Muscle of leg (tissue), 11 donors: ENCODE data around the gene GBP6. TPM values are rescaled to one million over a fixed set of nuclear protein-coding genes. Genes with fewer than 3 reads are reported as not detected.

Source experiments
- DNase-seq: peaks from one replicate; pipeline ENCODE4 v3.0.0; 2013
- H3K27ac ChIP-seq: one replicate; pipeline ENCODE4 v1.5.1; 2013; ENCODE audit warnings: mild to moderate bottlenecking, low read length, control low read depth
- H3K27me3 ChIP-seq: one replicate; pipeline ENCODE4 v1.6.1; 2013; ENCODE audit warnings: low read length; ENCODE audit not compliant: control insufficient read depth, insufficient read depth
- H3K36me3 ChIP-seq: one replicate; pipeline ENCODE4 v1.6.1; 2013; ENCODE audit warnings: low read length; ENCODE audit not compliant: control insufficient read depth, insufficient read depth
- H3K4me1 ChIP-seq: one replicate; pipeline ENCODE4 v1.6.1; 2013; ENCODE audit warnings: low read length; ENCODE audit not compliant: control insufficient read depth, insufficient read depth
- H3K4me3 ChIP-seq: one replicate; pipeline ENCODE4 v1.5.1; 2013; ENCODE audit warnings: low read length, control low read depth
- H3K9me3 ChIP-seq: replicated peaks from 2 replicates; pipeline ENCODE4 v1.6.1; 2013; ENCODE audit warnings: low read depth, low read length; ENCODE audit not compliant: control insufficient read depth
- WGBS: methylation state at CpG from one replicate; pipeline ENCODE4 v1.1.5; 2013; ENCODE audit warnings: missing lambda C conversion rate; ENCODE audit not compliant: insufficient coverage; 5-methylcytosine and 5-hydroxymethylcytosine counted together
- polyA plus RNA-seq, 8 donors: library from polyadenylated mRNA; unstranded; fragments of 120-200 nt; gene quantifications; one replicate each; pipeline versions ENCODE4 v1.2.1 to v1.2.3, GENCODE V29; 2013; ENCODE audit warnings: inconsistent platforms in 1 of 8, low replicate concordance in 1 of 8; ENCODE audit not compliant: insufficient read length in 8 of 8, insufficient read depth in 1 of 8
- total RNA-seq: library from RNA; stranded (reverse); fragments of 120-200 nt; gene quantifications from one replicate; pipeline ENCODE4 v1.2.4, GENCODE V29; 2013

Gene GBP6
- total and polyA plus RNA-seq, 9 donors: 0.04 to 0.17 (median 0.06) TPM; not detected in 4

DNA sequence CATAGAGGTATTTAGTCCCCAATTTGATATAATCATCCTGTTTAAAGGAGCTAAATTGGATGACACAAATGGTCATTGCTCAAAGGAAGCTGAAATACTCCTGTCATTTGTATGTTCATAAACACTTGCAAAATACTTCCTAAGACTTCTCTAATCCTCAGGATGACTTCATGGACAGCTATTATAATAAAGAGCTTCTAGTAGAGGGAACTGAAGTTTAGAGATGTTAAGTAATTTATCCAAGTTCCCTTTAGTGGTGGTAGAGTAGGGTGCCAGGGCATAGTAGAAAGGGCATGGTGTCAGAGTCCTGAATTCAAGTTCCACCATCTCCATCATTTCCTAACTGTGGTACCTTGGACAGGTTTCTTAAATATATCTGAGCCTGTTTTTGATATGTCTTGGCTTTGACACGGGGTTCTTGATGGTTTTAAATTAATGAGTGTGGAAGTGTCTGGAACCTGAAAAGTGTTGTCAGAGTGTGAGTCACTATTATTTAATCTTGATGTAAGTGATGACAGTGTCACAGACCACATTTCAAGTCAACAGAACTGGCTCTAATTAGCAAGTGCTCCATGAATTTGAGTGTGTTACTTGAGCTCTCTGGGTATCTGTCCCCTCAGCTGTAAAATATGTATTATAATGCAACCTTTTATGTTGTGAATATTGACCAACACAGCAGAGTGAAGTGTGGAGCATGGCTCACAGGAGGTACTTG is 12.1 kb upstream of the GBP6 start:
- H3K9me3 ChIP-seq: no peaks in the 10 kb centered on the region
- 20% methylated on average over 1 of the region's 1 CpG for WGBS

DNA sequence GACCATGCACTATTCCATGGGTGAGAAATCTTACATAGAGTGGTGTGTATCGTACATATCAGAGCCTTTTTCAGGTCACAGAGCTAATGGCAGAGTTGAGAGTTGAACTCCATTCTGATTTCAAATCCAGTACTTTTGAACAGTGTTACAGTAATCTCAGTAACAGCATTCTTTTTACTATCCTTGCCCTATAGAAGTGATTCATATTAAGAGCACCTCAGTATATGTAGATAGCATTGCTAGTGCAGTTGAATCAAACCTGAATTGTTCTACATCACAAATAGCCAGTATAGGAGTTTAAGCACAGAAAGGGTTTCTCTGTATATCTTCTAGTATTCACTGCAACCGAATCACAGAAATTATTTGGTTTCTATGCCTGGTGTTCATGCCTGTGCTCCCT is 11.4 kb upstream of the GBP6 start:
- Histone ChIP-seq H3K9me3 (no peaks in the 10 kb centered on the region), H3K27me3 (no peaks in the 10 kb centered on the region), H3K4me3 (no peak overlapping the region), H3K36me3 (no peaks in the 10 kb centered on the region), H3K4me1 (no peaks in the 10 kb centered on the region), H3K27ac (no peak overlapping the region)
- DNase-seq: no peak
- no CpG with 5 or more reads among the region's 2 CpGs for WGBS

More for the DNA sequence above, 12.1 kb upstream of the GBP6 start:
- no peak for DNase-seq
- Histone ChIP-seq H3K4me1 (no peaks in the 10 kb centered on the region), H3K36me3 (no peaks in the 10 kb centered on the region), H3K4me3 (no peak overlapping the region), H3K27me3 (no peaks in the 10 kb centered on the region), H3K27ac (no peak overlapping the region)

DNA sequence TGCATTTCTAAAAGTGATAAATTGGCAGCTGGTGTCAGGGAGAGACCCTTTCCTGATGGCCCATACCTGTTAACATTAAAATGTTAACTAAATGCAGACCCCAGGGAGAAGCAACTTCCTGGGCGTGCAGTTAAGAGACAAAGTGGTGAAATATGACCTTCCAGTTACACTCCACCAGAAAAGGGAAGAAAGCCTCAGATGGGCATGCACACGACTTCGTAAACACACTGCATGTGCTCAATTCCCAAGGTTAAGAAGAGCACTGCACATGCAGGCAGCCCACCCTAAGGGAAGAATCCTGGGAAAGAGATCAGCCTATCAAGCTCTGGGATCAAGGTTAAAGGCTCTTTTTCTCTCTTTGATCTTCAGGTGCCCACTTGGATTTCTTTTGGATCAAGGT is 9.7 kb upstream of the GBP6 start:
- no peak for DNase-seq
- H3K27ac ChIP-seq: no peak overlapping the region
- no peaks in the 10 kb centered on the region for H3K36me3 ChIP-seq
- no peaks in the 10 kb centered on the region for H3K9me3 ChIP-seq
- no peaks in the 10 kb centered on the region for H3K4me1 ChIP-seq
- H3K27me3 ChIP-seq: no peaks in the 10 kb centered on the region
- 20% methylated on average over 2 of the region's 3 CpGs for WGBS
- no peak overlapping the region for H3K4me3 ChIP-seq

DNA sequence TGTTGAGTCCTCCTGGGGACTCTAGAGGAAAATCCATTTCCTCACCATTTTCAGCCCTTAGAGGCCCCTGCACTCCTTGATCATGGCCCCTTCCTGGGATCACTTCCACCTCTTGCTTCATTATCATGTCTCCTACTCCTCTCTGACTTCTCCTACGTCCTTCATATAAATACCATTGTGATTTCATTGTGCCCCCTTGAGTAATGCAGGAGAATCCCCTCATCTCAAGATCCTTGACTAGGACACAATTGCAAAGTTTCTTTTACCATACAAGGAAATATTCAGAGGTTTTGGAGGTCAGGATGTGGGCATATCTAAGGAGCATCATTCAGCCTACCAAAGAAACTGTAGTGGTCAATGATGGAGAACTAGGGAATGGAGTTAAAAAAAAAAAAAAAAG is 8.8 kb upstream of the GBP6 start:
- DNase-seq: no peak
- H3K27ac ChIP-seq: no peak overlapping the region
- no CpG with 5 or more reads among the region's 1 CpG for WGBS

DNA sequence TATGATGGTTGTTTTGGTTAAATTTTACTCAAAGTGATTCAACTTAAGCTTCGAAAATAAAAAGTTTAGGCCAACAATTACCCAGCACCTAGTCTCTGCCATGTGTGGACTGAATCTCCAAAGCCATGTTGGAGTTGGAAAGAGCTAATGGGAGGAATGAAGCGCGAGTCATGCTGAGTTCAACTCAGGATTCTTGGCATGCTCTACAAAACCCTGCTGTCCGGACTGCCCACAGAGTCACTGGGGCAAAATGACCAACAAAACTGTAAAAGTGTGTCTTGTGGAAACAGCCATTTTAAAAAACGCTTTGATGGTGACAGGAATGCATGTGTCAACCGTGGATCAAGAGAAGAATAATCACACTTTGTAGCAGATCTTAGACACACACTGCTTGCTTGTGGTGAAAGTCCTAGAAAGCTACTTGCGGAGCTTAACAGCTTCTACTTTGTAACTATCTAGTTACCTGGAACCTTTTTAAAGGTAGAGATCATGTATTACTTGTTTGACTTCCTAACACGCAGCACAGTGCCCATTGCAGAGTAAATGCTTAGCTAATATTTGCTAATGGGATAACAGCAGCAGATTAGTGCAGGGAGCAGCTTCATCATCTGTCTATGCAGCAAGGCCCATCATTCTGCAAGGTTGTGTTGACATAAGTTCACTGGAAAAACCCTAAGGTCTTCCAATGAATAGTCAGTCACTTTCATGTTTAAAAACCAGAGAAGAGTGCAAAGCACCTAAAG is 7.0 kb upstream of the GBP6 start:
- no peak for DNase-seq
- 77% methylated on average over 5 of the region's 8 CpGs for WGBS

More for the DNA sequence above, 8.8 kb upstream of the GBP6 start:
- no peaks in the 10 kb centered on the region for H3K4me1 ChIP-seq
- H3K27me3 ChIP-seq: no peaks in the 10 kb centered on the region
- no peak overlapping the region for H3K4me3 ChIP-seq
- no peaks in the 10 kb centered on the region for H3K36me3 ChIP-seq
- no peaks in the 10 kb centered on the region for H3K9me3 ChIP-seq

DNA sequence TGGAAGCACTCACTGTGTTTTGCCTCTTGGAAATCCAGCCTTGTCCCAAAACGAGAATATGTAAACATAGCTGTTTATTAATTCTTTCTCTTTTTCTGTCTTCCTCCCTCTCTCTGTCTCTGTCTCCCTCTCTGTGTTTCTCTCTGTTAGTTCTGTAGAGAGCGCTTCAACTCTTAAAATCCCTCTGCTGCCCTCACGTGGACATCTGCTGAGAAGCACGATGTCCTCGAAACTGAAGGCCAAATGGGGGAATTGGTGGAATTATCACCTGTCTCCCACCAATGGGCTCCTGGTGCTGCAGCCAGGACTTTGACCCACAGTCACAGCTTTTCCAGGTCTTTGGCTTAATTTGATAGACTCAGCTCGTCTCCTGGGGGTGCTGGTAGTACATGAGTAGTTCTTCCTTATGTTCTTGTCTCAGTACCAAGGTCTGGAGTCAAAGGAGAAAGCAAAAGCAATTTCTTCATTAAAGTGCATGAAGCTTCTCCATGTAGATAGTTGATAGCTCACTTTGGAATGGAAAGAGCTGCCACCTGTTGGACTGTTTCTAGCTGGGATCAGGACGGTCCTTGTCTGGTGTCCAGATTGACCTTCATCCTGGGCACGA is 5.5 kb upstream of the GBP6 start:
- H3K9me3 ChIP-seq: no peaks in the 10 kb centered on the region
- H3K4me3 ChIP-seq: no peak overlapping the region
- no peak overlapping the region for H3K27ac ChIP-seq
- H3K4me1 ChIP-seq: no peaks in the 10 kb centered on the region
- H3K36me3 ChIP-seq: no peaks in the 10 kb centered on the region
- DNase-seq: peak; percentile 80
- H3K27me3 ChIP-seq: no peaks in the 10 kb centered on the region
- 57% methylated on average over 3 of the region's 8 CpGs for WGBS

More for the DNA sequence above, 7.0 kb upstream of the GBP6 start:
- no peak overlapping the region for H3K4me3 ChIP-seq
- H3K27ac ChIP-seq: no peak overlapping the region
- no peaks in the 10 kb centered on the region for H3K36me3 ChIP-seq
- no peaks in the 10 kb centered on the region for H3K9me3 ChIP-seq
- no peaks in the 10 kb centered on the region for H3K27me3 ChIP-seq
- H3K4me1 ChIP-seq: no peaks in the 10 kb centered on the region

DNA sequence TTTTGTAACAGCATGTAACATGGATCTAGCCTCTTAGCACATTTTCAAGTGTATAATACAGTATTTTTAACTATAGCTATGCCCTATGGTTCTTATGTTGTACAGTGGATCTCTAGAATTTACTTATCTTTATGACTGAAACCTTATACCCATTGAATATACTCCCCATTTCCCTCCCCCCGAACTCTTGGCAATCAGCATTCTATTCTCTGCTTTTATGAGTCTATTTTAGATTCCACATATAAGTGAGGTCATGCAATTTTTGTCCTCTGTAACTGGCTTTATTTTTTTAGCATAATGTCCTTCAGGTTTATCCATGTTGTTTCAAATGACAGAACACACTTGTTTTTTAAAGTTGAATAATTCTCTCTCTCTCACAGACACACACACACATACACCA is 3.1 kb upstream of the GBP6 start:
- H3K4me1 ChIP-seq: no peaks in the 10 kb centered on the region
- no peak for DNase-seq
- no peak overlapping the region for H3K4me3 ChIP-seq
- no peak overlapping the region for H3K27ac ChIP-seq
- no CpG with 5 or more reads among the region's 1 CpG for WGBS
- H3K36me3 ChIP-seq: no peaks in the 10 kb centered on the region
- H3K9me3 ChIP-seq: no peaks in the 10 kb centered on the region
- no peaks in the 10 kb centered on the region for H3K27me3 ChIP-seq

DNA sequence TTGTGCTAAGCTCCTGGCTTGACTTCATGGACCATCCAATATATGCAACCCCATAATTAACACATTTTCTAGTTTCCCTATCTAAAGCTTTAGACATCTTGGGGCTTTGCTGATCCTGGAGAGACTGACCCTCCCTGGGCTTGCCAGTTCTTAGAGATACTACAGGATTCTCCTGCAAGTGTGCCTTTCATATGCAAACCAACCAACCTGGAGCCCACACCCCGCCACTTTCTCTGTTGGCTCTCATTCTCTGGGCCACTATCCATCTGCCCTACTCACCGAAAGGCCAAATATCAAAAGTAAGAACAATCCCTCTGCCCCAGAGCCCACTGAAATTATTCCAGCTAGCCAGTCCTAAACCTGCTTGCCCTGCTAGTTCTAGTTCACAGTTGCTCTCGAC is 2.2 kb upstream of the GBP6 start:
- H3K4me1 ChIP-seq: no peaks in the 10 kb centered on the region
- no peaks in the 10 kb centered on the region for H3K9me3 ChIP-seq
- 71% methylated on average over 2 of the region's 3 CpGs for WGBS
- no peaks in the 10 kb centered on the region for H3K27me3 ChIP-seq
- no peak overlapping the region for H3K4me3 ChIP-seq
- H3K27ac ChIP-seq: no peak overlapping the region
- DNase-seq: no peak
- no peaks in the 10 kb centered on the region for H3K36me3 ChIP-seq

DNA sequence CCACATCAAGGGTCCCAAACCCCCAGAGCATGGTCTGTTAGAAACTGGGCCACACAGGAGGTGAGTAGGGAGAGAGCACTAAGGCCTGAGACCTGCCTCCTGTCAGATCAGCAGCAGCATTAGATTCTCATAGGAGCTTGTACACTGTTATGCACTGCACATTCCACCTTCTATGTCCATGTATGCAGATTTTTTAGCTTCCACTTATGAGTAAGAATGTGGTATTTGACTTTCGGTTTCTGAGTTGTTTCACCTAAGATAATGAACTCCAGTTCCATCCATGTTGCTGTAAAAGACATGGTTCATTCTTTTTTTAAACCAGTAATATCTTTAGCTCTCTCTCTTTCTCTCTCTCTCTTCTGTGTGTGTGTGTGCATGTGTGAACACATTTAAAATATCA is 663 bp upstream of the GBP6 start:
- Histone ChIP-seq H3K27ac (no peak overlapping the region), H3K36me3 (no peaks in the 10 kb centered on the region), H3K4me3 (no peak overlapping the region), H3K9me3 (no peaks in the 10 kb centered on the region), H3K4me1 (no peaks in the 10 kb centered on the region), H3K27me3 (no peaks in the 10 kb centered on the region)
- no peak for DNase-seq
- no CpG with 5 or more reads among the region's 1 CpG for WGBS

DNA sequence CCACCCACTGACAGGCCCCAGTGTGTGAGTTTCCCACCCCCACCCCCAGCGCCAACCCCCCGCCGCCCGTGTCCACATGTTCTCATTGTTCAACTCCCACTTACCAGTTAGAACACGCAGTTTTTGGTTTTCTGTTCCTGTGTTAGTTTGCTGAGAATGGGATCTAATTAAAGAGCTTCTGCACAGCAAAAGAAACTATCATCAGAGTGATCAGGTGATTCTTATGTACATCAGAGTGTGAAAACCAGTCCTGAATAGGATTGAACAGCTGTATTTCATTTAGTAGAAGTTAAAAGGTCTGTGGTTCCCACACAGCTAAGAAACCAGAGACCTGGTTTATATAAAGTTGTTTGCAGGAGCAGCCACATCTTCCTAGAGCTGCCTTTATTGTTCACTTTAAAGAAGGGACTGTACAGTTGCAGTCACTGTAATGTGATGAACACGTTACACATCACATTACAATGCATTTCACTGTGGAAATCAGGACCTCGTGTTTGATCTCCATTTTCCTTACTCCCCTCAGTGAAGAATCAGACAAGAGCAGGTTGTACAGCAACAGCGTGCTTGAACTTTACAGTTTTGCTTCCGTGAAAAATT is 1.2 kb downstream of the GBP6 start:
- Histone ChIP-seq H3K36me3 (no peaks in the 10 kb centered on the region), H3K9me3 (no peaks in the 10 kb centered on the region), H3K4me1 (no peaks in the 10 kb centered on the region), H3K27ac (no peak overlapping the region), H3K4me3 (no peak overlapping the region), H3K27me3 (no peaks in the 10 kb centered on the region)
- no CpG with 5 or more reads among the region's 9 CpGs for WGBS
- DNase-seq: no peak
